ENCODE measurements around the gene ZNF574. TPM values are rescaled to one million over a fixed set of nuclear protein-coding genes. Genes with fewer than 3 reads are reported as not detected.

ZNF574 gene
- 15.7 TPM for total RNA-seq (2021; ENCODE audit: unreplicated experiment)
- polyA plus RNA-seq (2012; ENCODE audit: insufficient read length), result 16.9 TPM
- Bru-seq, nascent RNA, result percentile 43 among the genes with signal in this experiment
- BruChase-seq, experiment 1, labeled RNA remaining after a 2-hour chase, result percentile 61 among the genes with signal in this experiment
- BruChase-seq, experiment 2, labeled RNA remaining after a 6-hour chase, result percentile 49 among the genes with signal in this experiment
- long read RNA-seq, transcript ZNF574-202 (2 exons, 2,940 nt), result major isoform, 25 of 45 reads
- long read RNA-seq, partial matches to known transcripts, result 0 of 45 reads
- long read RNA-seq, other reads (novel, unspliced or antisense), result 20 of 45 reads

- in situ Hi-C loops (cut with HindIII; ENCODE audit: low pct_unique_long_range_greater_than_20kb, low sequenced_read_pairs), result no loop called here
- TF ChIP-seq POLR2AphosphoS5 (IDR thresholded peaks at IDR 0.05; ENCODE audit: low read depth, low read length) (peak; percentile 66; the same call in 1 of the 2 replicates), REST (IDR thresholded peaks at IDR 0.05; ENCODE audit: insufficient read depth in 1 of 2, low read depth in 2 of 2, low read length in 1 of 2) (no peak)
- ChIA-PET CTCF (interaction anchor here (0.5 to 0.9 kb wide), 2 partner anchors 38 to 77 kb away, joined by 3 to 9 read pairs; no protein-coding TSS in a partner anchor), POLR2A (interaction anchor here (0.5 to 1.1 kb wide), 2 partner anchors 24 to 80 kb away, joined by 3 to 6 read pairs; no protein-coding TSS in a partner anchor)
- DNase-seq (ENCODE audit: low read depth, low spot score), result peak; percentile 88
- no peaks in the 10 kb centered on the region for H3K9me3 ChIP-seq (ENCODE audit: control insufficient read depth, insufficient read depth, low read depth, low read length)
- H3K4me1 ChIP-seq (ENCODE audit: control insufficient read depth, insufficient read depth, low read length), result no peaks in the 10 kb centered on the region; the same call in 1 of the 2 replicates
- ATAC-seq, result peak; percentile 98
- no peaks in the 10 kb centered on the region for H3K27me3 ChIP-seq (ENCODE audit: control insufficient read depth, insufficient read depth, low read length)
- H3K4me3 ChIP-seq (ENCODE audit: low read depth in 2 of 2, low read length in 2 of 2), result peak within 1 kb of the TSS; percentile 84 to 92
- peak within 1 kb of the TSS; percentile 99 for H3K27ac ChIP-seq (ENCODE audit: low read length)
- peaks cover 2% of the 10 kb centered on the region; the same call in 1 of the 2 replicates for H3K36me3 ChIP-seq (ENCODE audit: control insufficient read depth, insufficient read depth, low read length)
- intact Hi-C loops (cut with micrococcal nuclease; ENCODE audit: unreplicated experiment), result no loop called here
- no TSS peak for BruUV-seq (replicated peaks)
Measured at GRCh38 chr19:42075616-42076379, at the start of gene ZNF574. TSS of gene ZNF574 (plus strand) at chr19:42076166. CDS start at chr19:42078607, 2,441 bp downstream.

- Histone ChIP-seq H3K4me1 (ENCODE audit: control insufficient read depth, insufficient read depth, low read length) (no peaks in the 10 kb centered on the region), H3K4me3 (ENCODE audit: low read depth in 2 of 2, low read length in 2 of 2) (no peak overlapping the region), H3K9me3 (ENCODE audit: control insufficient read depth, insufficient read depth, low read depth, low read length) (no peaks in the 10 kb centered on the region), H3K27me3 (ENCODE audit: control insufficient read depth, insufficient read depth, low read length) (no peaks in the 10 kb centered on the region), H3K36me3 (ENCODE audit: control insufficient read depth, insufficient read depth, low read length) (no peaks in the 10 kb centered on the region), H3K27ac (ENCODE audit: low read length) (no peak overlapping the region)
- POLR2A ChIA-PET, result no interaction called here
- no TSS peak for BruUV-seq (replicated peaks)
- DNase-seq (ENCODE audit: low read depth, low spot score) (no peak), ATAC-seq (no peak)
- TF ChIP-seq REST (IDR thresholded peaks at IDR 0.05; ENCODE audit: insufficient read depth in 1 of 2, low read depth in 2 of 2, low read length in 1 of 2) (no peak), SIN3A (IDR thresholded peaks at IDR 0.05; ENCODE audit: borderline replicate concordance, insufficient read depth, low read depth, low read length) (no peak), POLR2AphosphoS5 (IDR thresholded peaks at IDR 0.05; ENCODE audit: low read depth, low read length) (no peak), CTCF (IDR thresholded peaks at IDR 0.05) (peak; percentile 77), TCF7L2 (IDR thresholded peaks at IDR 0.05; ENCODE audit: low read depth, low read length) (no peak)
- intact Hi-C loops (cut with micrococcal nuclease; ENCODE audit: unreplicated experiment), result no loop called here
- CTCF ChIA-PET, result no interaction called here
- in situ Hi-C loops (cut with HindIII; ENCODE audit: low pct_unique_long_range_greater_than_20kb, low sequenced_read_pairs), result no loop called here
Measured at GRCh38 chr19:42028304-42029216, 47.4 kb upstream of the ZNF574 start.
